DOHH2 (cell line): ENCODE results near the gene PPCS.

Experiments used
- H3F3A ChIP-seq: fragments of 200-600 bp; sonication (generic), shearing (Covaris generic); 2 replicates; pipeline ENCODE4 v1.6.0; 2016; ENCODE audit warnings: antibody characterized with exemption, mild to moderate bottlenecking; ENCODE audit not compliant: control insufficient read depth, insufficient read depth
- H3K27ac ChIP-seq: fragments of 200-600 bp; sonication (generic); 2 replicates; pipeline ENCODE4 v1.5.1; 2014; ENCODE audit warnings: low read depth, mild to moderate bottlenecking, low read length, moderate library complexity
- H3K27me3 ChIP-seq: fragments of 200-600 bp; sonication (generic); 2 replicates; pipeline ENCODE4 v1.6.1; 2014; ENCODE audit warnings: mild to moderate bottlenecking, low read length, mixed read lengths; ENCODE audit not compliant: control insufficient read depth
- H3K36me3 ChIP-seq: fragments of 200-600 bp; sonication (generic); 2 replicates; pipeline ENCODE4 v1.6.1; 2014; ENCODE audit warnings: mild to moderate bottlenecking, low read length, moderate library complexity, mixed read lengths; ENCODE audit not compliant: control insufficient read depth
- H3K4me1 ChIP-seq: fragments of 200-600 bp; sonication (generic); 2 replicates; pipeline ENCODE4 v1.6.1; 2014; ENCODE audit warnings: mild to moderate bottlenecking, low read length, mixed read lengths; ENCODE audit not compliant: control insufficient read depth
- H3K4me2 ChIP-seq: fragments of 200-600 bp; sonication (generic); 2 replicates; pipeline ENCODE4 v1.6.0; 2014; ENCODE audit warnings: mild to moderate bottlenecking, low read length, moderate library complexity
- H3K4me3 ChIP-seq: fragments of 200-600 bp; sonication (generic); 2 replicates; pipeline ENCODE4 v1.5.1; 2014; ENCODE audit warnings: mild to moderate bottlenecking, low read length, mixed read lengths
- H3K79me2 ChIP-seq: fragments of 200-600 bp; sonication (generic); 2 replicates; pipeline ENCODE4 v1.6.1; 2014; ENCODE audit warnings: mild to moderate bottlenecking, low read length, mixed read lengths; ENCODE audit not compliant: control insufficient read depth
- H3K9me2 ChIP-seq: fragments of 200-600 bp; sonication (generic); replicated peaks from 2 replicates; pipeline ENCODE4 v1.6.1; 2014; ENCODE audit warnings: mild to moderate bottlenecking, low read length, mixed read lengths; ENCODE audit not compliant: control insufficient read depth
- H3K9me3 ChIP-seq: fragments of 200-600 bp; sonication (generic); 2 replicates; pipeline ENCODE4 v1.6.1; 2014; ENCODE audit warnings: antibody characterized with exemption, low read length, mixed read lengths; ENCODE audit not compliant: control insufficient read depth, insufficient read depth
- H4K20me1 ChIP-seq: fragments of 200-600 bp; sonication (generic); 2 replicates; pipeline ENCODE4 v1.6.0; 2014; ENCODE audit warnings: low read depth, mild to moderate bottlenecking, antibody characterized with exemption, low read length, moderate library complexity; ENCODE audit not compliant: control insufficient read depth, insufficient read depth
- CTCF ChIP-seq: fragments of 200-600 bp; sonication (generic); IDR thresholded peaks from one replicate; pipeline ENCODE4 v1.5.1; 2014; ENCODE audit warnings: antibody characterized with exemption, mild to moderate bottlenecking, low read depth, low read length; ENCODE audit not compliant: poor library complexity, severe bottlenecking
- EZH2phosphoT487 ChIP-seq: fragments of 200-600 bp; sonication (generic); IDR thresholded peaks from 2 replicates; pipeline ENCODE4 v1.6.1; 2017; ENCODE audit warnings: borderline replicate concordance, mild to moderate bottlenecking, antibody characterized with exemption, low read length, moderate library complexity, mixed read lengths

The PPCS gene

DNA sequence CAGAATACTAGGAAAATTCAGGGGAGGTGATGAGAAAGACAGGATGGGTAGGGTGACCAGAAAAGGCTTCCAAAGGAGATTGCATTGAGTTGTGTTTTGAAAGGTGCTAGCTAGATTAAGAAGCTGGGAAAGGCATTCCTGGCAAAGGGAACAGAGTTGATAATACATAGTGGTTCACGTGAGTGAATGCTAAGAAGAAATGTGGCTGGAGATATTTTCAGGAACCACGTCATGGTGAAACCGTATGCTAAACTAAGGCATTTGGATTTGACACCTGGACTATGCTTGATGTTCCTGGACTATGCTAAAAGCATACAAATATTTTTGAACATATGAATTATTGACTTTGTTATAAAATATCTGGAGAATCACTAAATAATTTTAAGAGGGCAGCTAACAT, 21.4 kb downstream of the PPCS start:
- H3F3A ChIP-seq: no peaks in the 10 kb centered on the region
- H3K4me3 ChIP-seq: no peak overlapping the region
- H3K36me3 ChIP-seq: no peaks in the 10 kb centered on the region
- no peak overlapping the region for H3K27ac ChIP-seq
- no peak overlapping the region for H3K4me2 ChIP-seq
- no peaks in the 10 kb centered on the region for H3K9me3 ChIP-seq
- no peaks in the 10 kb centered on the region for H4K20me1 ChIP-seq
- no peaks in the 10 kb centered on the region for H3K79me2 ChIP-seq
- H3K4me1 ChIP-seq: no peaks in the 10 kb centered on the region
- H3K9me2 ChIP-seq: no peaks in the 10 kb centered on the region
- peaks cover 4% of the 10 kb centered on the region for H3K27me3 ChIP-seq
- no peak for TF ChIP-seq CTCF
- TF ChIP-seq EZH2phosphoT487: no peak

DNA sequence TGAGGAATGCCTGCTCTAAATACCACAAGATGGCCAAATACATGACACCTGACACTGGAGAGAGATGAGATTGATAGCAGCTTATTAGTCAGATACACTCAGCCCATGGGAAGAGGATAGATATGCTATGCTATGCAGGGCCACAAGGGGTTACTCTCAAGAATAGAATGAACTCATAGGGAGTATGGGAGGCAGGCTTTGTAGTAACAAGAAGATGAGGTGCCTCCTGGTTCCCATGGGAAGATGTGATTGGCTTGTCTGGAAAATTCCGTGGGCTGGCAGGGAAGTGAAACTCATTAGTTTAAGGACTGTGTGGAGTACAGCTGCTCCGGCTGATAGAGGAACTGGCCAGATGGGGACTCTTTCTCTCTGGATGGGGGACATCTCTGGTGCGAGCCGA, 23.3 kb downstream of the PPCS start:
- Histone ChIP-seq H3K27ac (no peak overlapping the region), H3K9me3 (no peaks in the 10 kb centered on the region), H3K9me2 (no peaks in the 10 kb centered on the region)

GRCh38 chr1:42480921-42481320, 24.6 kb downstream of the PPCS start:
- Histone ChIP-seq H3K4me3 (no peak overlapping the region), H3K9me3 (no peaks in the 10 kb centered on the region)
- TF ChIP-seq EZH2phosphoT487 (no peak), CTCF (no peak)

More for the DNA sequence above, 23.3 kb downstream of the PPCS start:
- no peaks in the 10 kb centered on the region for H4K20me1 ChIP-seq
- H3F3A ChIP-seq: no peaks in the 10 kb centered on the region
- no peaks in the 10 kb centered on the region for H3K36me3 ChIP-seq
- no peak for TF ChIP-seq CTCF
- TF ChIP-seq EZH2phosphoT487: no peak
- H3K4me1 ChIP-seq: no peaks in the 10 kb centered on the region
- H3K4me2 ChIP-seq: no peak overlapping the region
- no peaks in the 10 kb centered on the region; the same call in 1 of the 2 replicates for H3K27me3 ChIP-seq
- H3K4me3 ChIP-seq: no peak overlapping the region
- no peaks in the 10 kb centered on the region for H3K79me2 ChIP-seq

More at GRCh38 chr1:42480921-42481320, 24.6 kb downstream of the PPCS start:
- Histone ChIP-seq H3K27me3 (no peaks in the 10 kb centered on the region; the same call in 1 of the 2 replicates), H3K4me1 (no peaks in the 10 kb centered on the region), H3K4me2 (no peak overlapping the region), H3K9me2 (no peaks in the 10 kb centered on the region), H3K27ac (no peak overlapping the region), H4K20me1 (no peaks in the 10 kb centered on the region), H3F3A (no peaks in the 10 kb centered on the region), H3K79me2 (no peaks in the 10 kb centered on the region), H3K36me3 (no peaks in the 10 kb centered on the region)
